SK-N-SH treated with all-trans-retinoic acid at 6 μM for 48 hours (cell line): ENCODE measurements around the gene USP49.

Experiments used
- ARNTL ChIP-seq: fragments of 450-650 bp; formaldehyde crosslinking; IDR thresholded peaks from 2 replicates; pipeline ENCODE4 v1.5.0; 2020; ENCODE audit warnings: low read depth, mild to moderate bottlenecking, moderate library complexity, borderline replicate concordance
- BACH2 ChIP-seq: fragments of 250-450 bp; sonication (Bioruptor Pico); IDR thresholded peaks from 2 replicates; pipeline ENCODE4 v1.9.0; 2021; ENCODE audit warnings: mild to moderate bottlenecking, borderline replicate concordance
- CSDC2 ChIP-seq: fragments of 250-450 bp; sonication (Bioruptor Pico); IDR thresholded peaks from 2 replicates; pipeline ENCODE4 v1.5.0; 2020; ENCODE audit warnings: mild to moderate bottlenecking, moderate library complexity
- CSRNP3 ChIP-seq: fragments of 250-450 bp; sonication (Bioruptor Pico); IDR thresholded peaks from 2 replicates; pipeline ENCODE4 v1.5.1; 2021; ENCODE audit warnings: mild to moderate bottlenecking, moderate library complexity
- GLIS3 ChIP-seq: fragments of 250-450 bp; sonication (Bioruptor Pico); IDR thresholded peaks from 2 replicates; pipeline ENCODE4 v1.5.0; 2020; ENCODE audit warnings: mild to moderate bottlenecking, moderate library complexity
- ISL1 ChIP-seq: fragments of 250-450 bp; sonication (Bioruptor Pico); IDR thresholded peaks from 2 replicates; pipeline ENCODE4 v2.1.2; 2022; ENCODE audit warnings: mild to moderate bottlenecking, moderate library complexity
- POU6F1 ChIP-seq: fragments of 250-450 bp; sonication (Bioruptor Pico); IDR thresholded peaks from 2 replicates; pipeline ENCODE4 v1.8.0; 2021; ENCODE audit warnings: low read depth, mild to moderate bottlenecking, moderate library complexity, borderline replicate concordance
- SNAI2 ChIP-seq: fragments of 250-450 bp; sonication (Bioruptor Pico); IDR thresholded peaks from 2 replicates; pipeline ENCODE4 v1.5.0; 2020; ENCODE audit warnings: mild to moderate bottlenecking, moderate library complexity
- TCF4 ChIP-seq: fragments of 250-450 bp; sonication (Bioruptor Pico); IDR thresholded peaks from 2 replicates; pipeline ENCODE4 v1.8.0; 2021; ENCODE audit warnings: mild to moderate bottlenecking, moderate library complexity, borderline replicate concordance
- ZNF565 ChIP-seq: fragments of 450-650 bp; formaldehyde crosslinking; conservative IDR thresholded peaks from 2 replicates; pipeline ENCODE4 v1.5.0; 2020; ENCODE audit warnings: low read depth, mild to moderate bottlenecking, moderate library complexity
- ZNF8 ChIP-seq: fragments of 450-650 bp; formaldehyde crosslinking; IDR thresholded peaks from 2 replicates; pipeline ENCODE4 v1.5.0; 2020; ENCODE audit warnings: mild to moderate bottlenecking, moderate library complexity
- TF ChIP-seq, protein P1 (sequence below): fragments of 250-450 bp; sonication (Bioruptor Pico); IDR thresholded peaks from 2 replicates; pipeline ENCODE4 v1.5.1; 2020; ENCODE audit warnings: low read depth, mild to moderate bottlenecking, moderate library complexity

DNA sequence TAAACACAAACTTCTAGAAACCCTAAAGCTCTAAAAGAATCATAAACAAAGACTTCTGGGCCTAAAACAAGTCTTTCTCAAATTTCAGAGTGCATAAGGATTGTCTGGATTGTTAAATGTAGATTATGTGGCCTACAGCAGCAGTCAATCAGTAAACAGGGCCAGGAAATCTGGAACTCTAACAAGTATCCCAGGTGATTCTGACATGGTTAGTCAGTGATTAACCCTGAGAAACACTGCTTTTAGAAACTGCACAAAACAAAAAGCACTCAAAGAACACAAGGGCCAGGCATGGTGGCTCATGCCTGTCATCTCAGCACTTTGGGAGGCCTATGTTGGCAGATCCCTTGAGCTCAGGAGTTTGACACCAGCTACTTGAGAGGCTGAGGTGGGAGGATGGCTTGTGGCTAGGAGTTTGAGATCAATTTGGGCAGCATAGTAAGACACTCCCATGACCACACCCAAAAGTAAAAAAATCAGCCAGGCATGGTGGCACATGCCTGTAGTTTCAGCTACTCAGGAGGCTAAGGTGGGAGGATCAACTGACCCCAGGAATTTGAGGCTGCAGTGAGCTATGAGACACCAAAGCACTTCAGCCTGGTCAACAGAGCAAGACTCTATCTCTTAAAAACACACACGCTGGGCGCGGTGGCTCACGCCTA is 19.8 kb upstream of the USP49 start:
- TF ChIP-seq ISL1 = no peak
- TF ChIP-seq ZNF8 = no peak
- no peak for TF ChIP-seq CSRNP3
- no peak for TF ChIP-seq TCF4 (CRISPR knock-in tag)
- TF ChIP-seq GLIS3 (CRISPR knock-in tag) = no peak
- TF ChIP-seq ARNTL (CRISPR knock-in tag) = no peak
- TF ChIP-seq, protein P1, sequence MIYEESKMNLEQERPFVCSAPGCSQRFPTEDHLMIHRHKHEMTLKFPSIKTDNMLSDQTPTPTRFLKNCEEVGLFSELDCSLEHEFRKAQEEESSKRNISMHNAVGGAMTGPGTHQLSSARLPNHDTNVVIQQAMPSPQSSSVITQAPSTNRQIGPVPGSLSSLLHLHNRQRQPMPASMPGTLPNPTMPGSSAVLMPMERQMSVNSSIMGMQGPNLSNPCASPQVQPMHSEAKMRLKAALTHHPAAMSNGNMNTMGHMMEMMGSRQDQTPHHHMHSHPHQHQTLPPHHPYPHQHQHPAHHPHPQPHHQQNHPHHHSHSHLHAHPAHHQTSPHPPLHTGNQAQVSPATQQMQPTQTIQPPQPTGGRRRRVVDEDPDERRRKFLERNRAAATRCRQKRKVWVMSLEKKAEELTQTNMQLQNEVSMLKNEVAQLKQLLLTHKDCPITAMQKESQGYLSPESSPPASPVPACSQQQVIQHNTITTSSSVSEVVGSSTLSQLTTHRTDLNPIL = no peak
- TF ChIP-seq CSDC2 = no peak
- no peak for TF ChIP-seq SNAI2 (CRISPR knock-in tag)
- TF ChIP-seq ZNF565 (CRISPR knock-in tag) = no peak
- no peak for TF ChIP-seq POU6F1 (CRISPR knock-in tag)
- no peak for TF ChIP-seq BACH2 (CRISPR knock-in tag)
